Activated CD8-positive, alpha-beta memory T cell treated with anti-CD3 and anti-CD28 coated beads, Interleukin-2, amount 10 ng/mL, durations not matched to agents 7 days and 5 days (primary cell): ENCODE measurements around the gene PNLDC1. TPM values are rescaled to one million over a fixed set of nuclear protein-coding genes. Genes with fewer than 3 reads are reported as not detected.
"Not testable (repeated sequence)": the region's sequence is repeated elsewhere in the genome, so short reads cannot be mapped to it uniquely, and the experiment has no call there.

Experiments used
- ATAC-seq: fragments of 150-1000 bp; cut with Tn5 transposase; one replicate; pipeline ENCODE4 v1.10.0; 2021; ENCODE audit warnings: moderate library complexity
- CTCF ChIA-PET: fragments of 350-600 bp; sonication (Branson Sonifier 250); formaldehyde crosslinking; loops from one replicate; lab custom pipeline; 2021; ENCODE audit warnings: antibody characterized with exemption; lab: Charles Lee
- DNase-seq: peaks from one replicate; pipeline ENCODE4 v3.0.0-alpha.2; 2020
- H3K27ac Mint-ChIP-seq: one replicate; pipeline ENCODE4 v1.8.0; 2021; ENCODE audit warnings: mild to moderate bottlenecking, mixed read lengths
- H3K27me3 Mint-ChIP-seq: one replicate; pipeline ENCODE4 v1.8.0; 2021; ENCODE audit warnings: mixed read lengths
- H3K36me3 Mint-ChIP-seq: one replicate; pipeline ENCODE4 v1.8.0; 2021; ENCODE audit warnings: mild to moderate bottlenecking, mixed read lengths
- H3K4me1 Mint-ChIP-seq: one replicate; pipeline ENCODE4 v1.8.0; 2021; ENCODE audit warnings: mixed read lengths
- H3K4me3 Mint-ChIP-seq: one replicate; pipeline ENCODE4 v1.8.0; 2021; ENCODE audit warnings: mild to moderate bottlenecking, moderate library complexity, mixed read lengths
- H3K9me3 Mint-ChIP-seq: one replicate; pipeline ENCODE4 v1.8.0; 2022; ENCODE audit warnings: low read depth, mixed read lengths
- total RNA-seq, 2 experiments: library from RNA; stranded (reverse); gene quantifications; one replicate each; pipeline ENCODE4 v1.2.3, GENCODE V29; 2021

The PNLDC1 gene
- total RNA-seq, 2 experiments from 2014 or later: 0.75 to 1.4 TPM

DNA sequence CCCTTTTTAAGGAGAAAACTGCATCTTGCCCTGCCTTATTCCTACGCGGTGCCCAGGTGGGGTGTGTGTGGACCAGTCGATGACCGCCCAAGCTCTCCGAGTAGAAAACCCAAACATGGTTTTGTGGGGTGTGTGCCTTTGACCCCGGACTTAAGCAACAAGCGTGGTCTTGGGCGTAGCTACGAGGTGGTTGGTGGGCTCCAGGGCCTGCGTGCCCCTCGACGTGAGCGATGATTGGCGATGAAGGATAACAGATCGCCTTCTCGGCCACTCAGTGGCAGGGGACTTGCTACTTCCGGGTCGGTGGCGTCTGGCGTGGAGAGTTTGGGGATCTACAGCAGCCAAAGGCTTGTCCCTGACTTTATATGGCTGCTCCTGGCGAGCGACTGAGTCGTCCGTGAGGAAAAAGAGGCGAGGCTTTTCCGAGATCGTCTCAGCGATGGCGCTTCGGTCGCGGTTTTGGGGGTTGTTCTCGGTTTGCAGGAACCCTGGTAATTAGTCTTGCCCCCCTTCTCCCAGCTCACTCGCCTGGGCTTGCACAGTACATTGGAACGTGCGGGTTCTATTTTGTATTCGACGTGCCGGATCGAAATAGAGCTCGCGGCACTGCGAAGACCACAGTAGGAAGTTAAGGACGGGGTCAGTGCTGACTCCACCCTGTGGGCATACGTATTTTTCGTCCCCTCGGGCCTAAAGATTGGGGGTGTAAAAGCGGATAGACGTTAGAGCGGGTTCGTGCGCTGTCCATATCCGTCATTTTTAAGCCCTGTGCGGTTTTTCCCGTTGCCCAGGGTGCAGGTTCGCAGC is 9.7 kb upstream of the PNLDC1 start, which contains the start of gene MRPL18:
Gene MRPL18 (plus strand): TSS at position 319 of the 807 bp plus-strand sequence. CDS start 121 bp downstream, at position 440.
- Mint-ChIP-seq H3K4me3 (peak within 1 kb of the TSS; percentile 95), H3K27ac (peak within 1 kb of the TSS; percentile 97), H3K36me3 (peaks cover 59% of the 10 kb centered on the region), H3K9me3 (no peaks in the 10 kb centered on the region), H3K27me3 (no peaks in the 10 kb centered on the region), H3K4me1 (peaks cover 54% of the 10 kb centered on the region)
- CTCF ChIA-PET: interaction anchor here (1.0 to 3.6 kb wide), 11 partner anchors 10 to 672 kb away, joined by 3 to 19 read pairs (median 6); partner anchors contain the start of genes PNLDC1, SOD2 and WTAP
- peak; percentile 95 for DNase-seq
- ATAC-seq: peak; percentile 84

DNA sequence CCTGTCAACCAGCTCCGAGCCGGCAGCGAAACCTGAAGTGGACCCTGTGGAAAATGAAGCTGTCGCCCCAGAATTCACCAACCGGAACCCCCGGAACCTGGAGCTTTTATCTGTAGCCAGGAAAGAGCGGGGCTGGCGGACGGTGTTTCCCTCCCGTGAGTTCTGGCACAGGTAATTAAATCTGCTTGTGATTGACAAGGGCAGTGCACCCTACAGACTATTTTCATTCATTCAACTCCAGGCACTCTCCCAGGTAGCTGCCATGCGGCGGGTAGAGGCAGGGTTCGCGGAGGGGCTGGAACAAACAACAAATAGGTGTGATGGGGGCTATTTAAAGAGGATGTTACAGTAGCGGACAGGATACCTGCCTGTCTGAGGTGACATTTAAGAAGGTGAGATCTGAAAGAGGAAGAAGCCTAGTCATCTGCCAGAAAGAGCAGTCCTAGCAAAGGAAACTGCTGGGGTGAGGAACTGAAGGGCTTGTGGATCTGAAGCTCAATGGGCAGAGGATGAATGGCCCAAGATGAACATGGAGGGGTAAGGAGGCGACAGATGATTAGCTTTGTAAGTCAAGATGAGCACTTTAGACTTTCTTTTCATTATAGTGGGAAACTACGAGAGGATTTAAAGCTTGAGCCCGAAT is 9.0 kb upstream of the PNLDC1 start:
- Mint-ChIP-seq H3K4me3 (peak overlapping the region; percentile 95), H3K9me3 (no peaks in the 10 kb centered on the region), H3K27me3 (no peaks in the 10 kb centered on the region), H3K36me3 (peaks cover 55% of the 10 kb centered on the region), H3K4me1 (peaks cover 49% of the 10 kb centered on the region), H3K27ac (peak overlapping the region; percentile 97)
- DNase-seq (no peak), ATAC-seq (no peak)
- CTCF ChIA-PET: interaction anchor here (0.9 to 3.6 kb wide), 9 partner anchors 9 to 185 kb away, joined by 3 to 19 read pairs (median 4); partner anchors contain the start of genes PNLDC1, SOD2 and WTAP

DNA sequence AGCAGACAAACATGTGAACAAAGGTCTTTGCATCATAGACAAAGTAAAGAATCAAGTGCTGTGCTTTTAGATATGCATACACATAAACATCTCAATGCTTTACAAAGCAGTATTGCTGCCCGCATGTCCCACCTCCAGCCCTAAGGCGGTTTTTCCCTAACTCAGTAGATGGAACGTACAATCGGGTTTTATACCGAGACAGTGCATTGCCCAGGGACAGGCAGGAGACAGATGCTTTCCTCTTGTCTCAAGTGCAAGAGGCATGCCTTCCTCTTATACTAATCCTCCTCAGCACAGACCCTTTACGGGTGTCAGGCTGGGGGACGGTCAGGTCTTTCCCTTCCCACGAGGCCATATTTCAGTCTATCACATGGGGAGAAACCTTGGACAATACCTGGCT is 5.1 kb upstream of the PNLDC1 start:
- CTCF ChIA-PET: interaction anchor here (1.8 kb wide), 1 partner anchor 103 kb away, joined by 6 read pairs; no protein-coding TSS in a partner anchor
- H3K27me3 Mint-ChIP-seq, H3K9me3 Mint-ChIP-seq, DNase-seq, ATAC-seq, H3K27ac Mint-ChIP-seq, H3K4me3 Mint-ChIP-seq: not testable (repeated sequence)
- H3K36me3 Mint-ChIP-seq: peaks cover 52% of the 10 kb centered on the region
- H3K4me1 Mint-ChIP-seq: peaks cover 39% of the 10 kb centered on the region

DNA sequence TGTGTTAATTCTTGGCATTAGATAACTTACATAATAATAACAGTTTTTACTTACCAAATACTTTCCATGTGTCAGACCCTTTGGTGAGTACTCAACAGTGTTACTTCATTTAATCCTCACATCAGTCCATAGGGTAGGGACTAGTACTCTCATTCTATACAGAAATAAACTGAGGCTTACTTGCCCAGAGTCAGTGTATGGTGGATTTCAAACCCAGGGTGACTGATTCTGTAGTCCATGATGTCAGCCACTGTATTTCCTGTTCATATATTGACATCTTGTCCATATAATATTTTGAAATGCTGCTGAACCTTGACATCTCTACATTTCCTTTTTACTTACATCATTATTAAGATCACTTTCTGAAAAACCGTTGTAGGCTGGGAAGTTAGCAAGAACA is 2.5 kb upstream of the PNLDC1 start:
- ATAC-seq (peak; percentile 27), DNase-seq (no peak)
- Mint-ChIP-seq H3K4me3 (no peak overlapping the region), H3K27me3 (no peaks in the 10 kb centered on the region), H3K4me1 (peaks cover 25% of the 10 kb centered on the region), H3K9me3 (no peaks in the 10 kb centered on the region), H3K36me3 (peaks cover 37% of the 10 kb centered on the region), H3K27ac (no peak overlapping the region)
- CTCF ChIA-PET: no interaction called here

DNA sequence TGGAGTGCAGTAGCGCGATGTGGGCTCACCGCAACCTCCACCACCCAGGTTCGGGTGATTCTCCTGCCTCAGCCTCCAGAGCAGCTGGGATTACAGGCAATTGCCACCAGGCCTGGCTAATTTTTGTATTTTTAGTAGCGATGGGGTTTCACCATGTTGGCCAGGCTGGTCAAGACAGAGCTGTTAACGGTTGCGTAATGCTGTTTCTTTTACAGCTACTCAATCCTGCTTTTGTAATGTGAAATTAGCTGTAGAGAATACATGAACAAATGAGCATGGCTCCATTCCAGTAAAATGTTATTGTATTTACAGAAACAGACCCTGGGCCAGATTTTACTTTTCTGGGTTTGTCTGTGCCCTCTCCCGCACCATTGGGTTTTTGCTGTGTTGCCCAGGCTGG is 1.9 kb downstream of the PNLDC1 start:
- CTCF ChIA-PET: no interaction called here
- Mint-ChIP-seq H3K36me3 (peaks cover 19% of the 10 kb centered on the region), H3K9me3 (no peaks in the 10 kb centered on the region), H3K27ac (no peak overlapping the region), H3K4me3 (no peak overlapping the region), H3K4me1 (peaks cover 8% of the 10 kb centered on the region), H3K27me3 (no peaks in the 10 kb centered on the region)
- no peak for DNase-seq
- no peak for ATAC-seq

DNA sequence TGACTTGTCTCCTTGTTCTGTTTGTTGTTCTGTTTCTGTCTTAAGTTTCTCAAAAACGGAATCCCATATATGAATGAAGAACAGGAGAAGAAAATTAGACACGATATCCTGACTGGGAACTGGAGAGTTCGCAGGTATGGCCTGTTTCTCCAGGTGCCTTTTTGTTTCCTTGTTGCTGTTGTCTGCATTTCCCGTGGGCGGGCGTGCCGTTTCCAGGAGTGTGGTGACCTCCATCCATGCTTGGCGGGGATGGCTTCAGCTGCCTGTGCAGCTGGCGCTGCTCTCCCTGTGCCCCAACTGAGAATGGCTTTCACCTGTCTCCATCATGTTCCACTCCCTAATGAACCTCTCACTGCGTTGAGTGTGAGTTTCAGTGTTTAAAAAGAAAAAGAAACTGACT is 4.4 kb downstream of the PNLDC1 start:
- Mint-ChIP-seq H3K4me1 (peaks cover under 1% of the 10 kb centered on the region), H3K27ac (no peak overlapping the region)

GRCh38 chr6:159805440-159806020 is 5.5 kb downstream of the PNLDC1 start:
- Mint-ChIP-seq H3K4me3 (no peak overlapping the region), H3K27ac (no peak overlapping the region), H3K27me3 (no peaks in the 10 kb centered on the region), H3K4me1 (peaks cover 2% of the 10 kb centered on the region), H3K9me3 (no peaks in the 10 kb centered on the region), H3K36me3 (no peaks in the 10 kb centered on the region)
- CTCF ChIA-PET: interaction anchor here (1.7 to 1.9 kb wide), 2 partner anchors 14 to 114 kb away, joined by 3 to 6 read pairs; no protein-coding TSS in a partner anchor
- ATAC-seq (no peak), DNase-seq (no peak)

More for the DNA sequence above, 4.4 kb downstream of the PNLDC1 start:
- ATAC-seq (no peak), DNase-seq (no peak)
- Mint-ChIP-seq H3K27me3 (no peaks in the 10 kb centered on the region), H3K36me3 (peaks cover 2% of the 10 kb centered on the region), H3K4me3 (no peak overlapping the region), H3K9me3 (no peaks in the 10 kb centered on the region)
- CTCF ChIA-PET: no interaction called here

- no peak overlapping the region for H3K27ac Mint-ChIP-seq
- ATAC-seq (no peak), DNase-seq (no peak)
- H3K4me3 Mint-ChIP-seq: no peak overlapping the region
- no peaks in the 10 kb centered on the region for H3K27me3 Mint-ChIP-seq
- H3K4me1 Mint-ChIP-seq: peaks cover 2% of the 10 kb centered on the region
- no peaks in the 10 kb centered on the region for H3K9me3 Mint-ChIP-seq
- CTCF ChIA-PET: interaction anchor here (1.7 to 1.9 kb wide), 2 partner anchors 15 to 115 kb away, joined by 3 to 6 read pairs; no protein-coding TSS in a partner anchor
- H3K36me3 Mint-ChIP-seq: no peaks in the 10 kb centered on the region
These were observed 6.0 kb downstream of the PNLDC1 start for GRCh38 chr6:159806021-159806458.

- H3K27ac Mint-ChIP-seq: no peak overlapping the region
These were observed 7.2 kb downstream of the PNLDC1 start for GRCh38 chr6:159807150-159807858.

GRCh38 chr6:159808647-159809046 is 8.6 kb downstream of the PNLDC1 start:
- no peak overlapping the region for H3K27ac Mint-ChIP-seq
- DNase-seq (no peak), ATAC-seq (no peak)
- H3K27me3 Mint-ChIP-seq: no peaks in the 10 kb centered on the region
- H3K4me1 Mint-ChIP-seq: peaks cover 2% of the 10 kb centered on the region
- H3K9me3 Mint-ChIP-seq: no peaks in the 10 kb centered on the region
- no peaks in the 10 kb centered on the region for H3K36me3 Mint-ChIP-seq
- CTCF ChIA-PET: interaction anchor here (1.1 kb wide), 1 partner anchor 11 kb away, joined by 3 read pairs; no protein-coding TSS in a partner anchor
- no peak overlapping the region for H3K4me3 Mint-ChIP-seq

More at GRCh38 chr6:159807150-159807858, 7.2 kb downstream of the PNLDC1 start:
- CTCF ChIA-PET: interaction anchor here (1.9 kb wide), 1 partner anchor 116 kb away, joined by 6 read pairs; no protein-coding TSS in a partner anchor
- H3K9me3 Mint-ChIP-seq: no peaks in the 10 kb centered on the region
- no peak for ATAC-seq
- H3K4me1 Mint-ChIP-seq: peaks cover 2% of the 10 kb centered on the region
- no peak overlapping the region for H3K4me3 Mint-ChIP-seq
- no peaks in the 10 kb centered on the region for H3K27me3 Mint-ChIP-seq
- no peaks in the 10 kb centered on the region for H3K36me3 Mint-ChIP-seq
- no peak for DNase-seq

GRCh38 chr6:159809149-159809548 is 9.1 kb downstream of the PNLDC1 start:
- Mint-ChIP-seq H3K4me3 (no peak overlapping the region), H3K36me3 (no peaks in the 10 kb centered on the region), H3K9me3 (no peaks in the 10 kb centered on the region), H3K27me3 (no peaks in the 10 kb centered on the region), H3K4me1 (peaks cover 2% of the 10 kb centered on the region), H3K27ac (no peak overlapping the region)
- ATAC-seq (no peak), DNase-seq (no peak)
- CTCF ChIA-PET: interaction anchor here (1.1 kb wide), 1 partner anchor 10 kb away, joined by 3 read pairs; no protein-coding TSS in a partner anchor

DNA sequence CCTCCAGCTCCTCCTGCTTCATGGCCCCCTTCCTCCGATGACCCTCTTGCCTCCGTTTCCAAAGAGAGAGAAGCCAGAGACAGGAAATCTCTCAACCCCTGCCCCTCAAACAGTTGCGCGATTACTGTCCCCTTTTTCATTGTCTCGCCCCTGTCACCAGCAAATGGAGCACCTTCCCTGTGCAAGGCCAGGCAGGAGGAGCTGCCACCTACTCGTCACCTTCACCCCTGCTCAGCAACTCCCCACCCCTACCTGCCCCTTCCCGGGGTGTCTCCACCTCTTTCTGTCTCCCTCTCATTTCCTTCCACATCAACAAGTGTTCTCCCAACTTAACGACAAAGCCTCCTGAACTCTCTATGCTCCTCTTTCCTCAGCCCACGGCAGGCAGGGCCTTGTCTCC is 13.7 kb downstream of the PNLDC1 start:
- CTCF ChIA-PET: no interaction called here
- no peak for DNase-seq
- ATAC-seq: no peak
- H3K36me3 Mint-ChIP-seq: no peaks in the 10 kb centered on the region
- no peak overlapping the region for H3K4me3 Mint-ChIP-seq
- peaks cover 2% of the 10 kb centered on the region for H3K4me1 Mint-ChIP-seq
- no peaks in the 10 kb centered on the region for H3K27me3 Mint-ChIP-seq
- H3K9me3 Mint-ChIP-seq: no peaks in the 10 kb centered on the region
- H3K27ac Mint-ChIP-seq: no peak overlapping the region
